ENCODE data around the gene SPATA2L. TPM values are rescaled to one million over a fixed set of nuclear protein-coding genes. Genes with fewer than 3 reads are reported as not detected.

Gene SPATA2L
- total RNA-seq, 1 donor from 2014 or later, result 13.3 TPM

GRCh38 chr16:89655062-89655643, 46.4 kb downstream of the SPATA2L start:
- Histone ChIP-seq H3K9me3 (no peaks in the 10 kb centered on the region), H3K4me1 (peaks cover 25% of the 10 kb centered on the region), H3K27ac (no peak overlapping the region), H3K4me3 (no peak overlapping the region), H3K27me3 (no peaks in the 10 kb centered on the region), H3K36me3 (peaks cover 7% of the 10 kb centered on the region)
- no peak for DNase-seq
- intact Hi-C loops (cut with DNase I), result no loop called here
- no peak for TF ChIP-seq CTCF (IDR thresholded peaks at IDR 0.05)
- ATAC-seq, result no peak

- intact Hi-C loops (cut with DNase I), result no loop called here
Observed at GRCh38 chr16:89653656-89654295, 47.7 kb downstream of the SPATA2L start.

GRCh38 chr16:89651584-89651983, 49.9 kb downstream of the SPATA2L start:
- intact Hi-C loops (cut with DNase I), result no loop called here
- Histone ChIP-seq H3K27ac (no peak overlapping the region), H3K4me3 (no peak overlapping the region), H3K27me3 (no peaks in the 10 kb centered on the region), H3K4me1 (peaks cover 7% of the 10 kb centered on the region), H3K36me3 (peaks cover 15% of the 10 kb centered on the region), H3K9me3 (no peaks in the 10 kb centered on the region)
- no peak for TF ChIP-seq CTCF (IDR thresholded peaks at IDR 0.05)
- DNase-seq (no peak), ATAC-seq (no peak)

More at GRCh38 chr16:89653656-89654295, 47.7 kb downstream of the SPATA2L start:
- no peak for TF ChIP-seq CTCF (IDR thresholded peaks at IDR 0.05)
- Histone ChIP-seq H3K36me3 (peaks cover 7% of the 10 kb centered on the region), H3K9me3 (no peaks in the 10 kb centered on the region), H3K4me1 (peaks cover 16% of the 10 kb centered on the region), H3K27ac (no peak overlapping the region), H3K4me3 (no peak overlapping the region), H3K27me3 (no peaks in the 10 kb centered on the region)
- ATAC-seq (no peak), DNase-seq (no peak)

GRCh38 chr16:89646906-89647305, 54.6 kb downstream of the SPATA2L start:
- H3K36me3 ChIP-seq, result peaks cover 27% of the 10 kb centered on the region

More at GRCh38 chr16:89646906-89647305, 54.6 kb downstream of the SPATA2L start:
- no peaks in the 10 kb centered on the region for H3K4me1 ChIP-seq
- no peak for TF ChIP-seq CTCF (IDR thresholded peaks at IDR 0.05)
- H3K4me3 ChIP-seq, result no peak overlapping the region
- intact Hi-C loops (cut with DNase I), result no loop called here
- no peak overlapping the region for H3K27ac ChIP-seq
- DNase-seq, result no peak
- H3K27me3 ChIP-seq, result no peaks in the 10 kb centered on the region
- H3K9me3 ChIP-seq, result no peaks in the 10 kb centered on the region
- ATAC-seq, result no peak

Other genes starting within 250 kb of the SPATA2L start
- 125 TPM for gene ANKRD11, start 211.1 kb downstream of the SPATA2L start, total RNA-seq
- gene SPG7, start 193.3 kb downstream of the SPATA2L start, total RNA-seq, result 95.0 TPM
- 1,795 TPM for gene RPL13, start 141.0 kb downstream of the SPATA2L start, total RNA-seq
- gene CPNE7, start 125.9 kb downstream of the SPATA2L start, total RNA-seq, result 4.8 TPM
- gene DPEP1, start 88.1 kb downstream of the SPATA2L start, total RNA-seq, result 3.0 TPM
- gene CHMP1A, start 44.0 kb downstream of the SPATA2L start, total RNA-seq, result 74.0 TPM
- gene SPATA33, start 43.9 kb downstream of the SPATA2L start, total RNA-seq, result 8.1 TPM
- 81.5 TPM for gene CDK10, start 15.0 kb downstream of the SPATA2L start, total RNA-seq
- 15.7 TPM for gene VPS9D1, start 19.2 kb upstream of the SPATA2L start, total RNA-seq
- gene ZNF276, start 19.8 kb upstream of the SPATA2L start, total RNA-seq, result 35.8 TPM
- 6.1 TPM for gene FANCA, start 114.9 kb upstream of the SPATA2L start, total RNA-seq
- gene SPIRE2, start 126.8 kb upstream of the SPATA2L start, total RNA-seq, result 9.5 TPM
- 162 TPM for gene TCF25, start 171.9 kb upstream of the SPATA2L start, total RNA-seq
- gene MC1R, start 217.2 kb upstream of the SPATA2L start, total RNA-seq, result 3.6 TPM
- gene TUBB3, start 221.6 kb upstream of the SPATA2L start, total RNA-seq, result 1.5 TPM
- 70.0 TPM for gene DEF8, start 247.1 kb upstream of the SPATA2L start, total RNA-seq